GM21447 (cell line): ENCODE results near the gene MAPK6.
A peak's percentile ranks its signal among the peaks of the same experiment; 100 is the strongest.
"Not testable (repeated sequence)": the region's sequence is repeated elsewhere in the genome, so short reads cannot be mapped to it uniquely, and the experiment has no call there.

Source experiments
- ATAC-seq: cut with Tn5 transposase; IDR thresholded peaks from one replicate; pipeline ENCODE4 v1.9.1; 2021; ENCODE audit not compliant: unreplicated experiment

The MAPK6 gene

DNA sequence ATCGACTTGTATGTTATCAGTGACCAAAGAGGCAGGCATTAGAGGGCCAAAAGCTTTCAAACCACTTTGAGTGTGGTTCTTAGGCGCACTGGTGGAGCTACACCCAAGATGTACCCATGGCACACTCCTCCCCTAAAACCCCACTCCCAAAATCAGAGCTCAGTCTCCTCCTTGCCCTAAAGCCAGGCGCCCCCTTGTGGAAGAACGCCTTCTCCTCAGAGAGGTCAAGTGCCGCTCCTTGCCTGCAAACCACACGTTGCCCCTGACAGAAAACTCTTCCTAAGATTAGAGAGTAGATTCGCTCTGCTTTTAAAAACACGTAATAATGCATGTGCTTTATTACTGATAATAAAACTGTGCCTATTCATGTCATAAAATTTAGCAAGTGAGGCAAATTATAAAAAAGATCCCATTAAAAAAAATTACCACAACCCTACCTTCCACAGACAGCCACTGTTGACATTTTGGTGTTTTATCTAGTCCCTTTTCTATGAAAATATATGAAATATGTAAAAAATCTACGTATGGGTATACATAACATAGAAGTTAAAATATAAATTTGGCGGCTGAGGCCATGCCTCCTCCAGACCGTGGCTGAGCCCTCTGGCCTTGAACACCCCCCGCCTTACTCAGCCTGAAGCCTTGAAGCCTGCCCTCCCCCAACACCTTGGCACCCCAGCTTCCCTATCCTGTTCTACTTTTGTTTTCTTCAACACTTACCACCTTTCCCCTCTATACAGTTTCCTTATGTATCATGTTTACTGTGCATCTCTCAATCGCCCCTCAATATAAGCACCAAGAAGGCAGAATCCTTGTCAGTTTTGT is 60.1 kb downstream of the MAPK6 start:
- no peak for ATAC-seq

GRCh38 chr15:52080031-52080430 is 61.0 kb downstream of the MAPK6 start:
- ATAC-seq, result no peak

- ATAC-seq, result no peak
Measured at GRCh38 chr15:52080706-52081392, 61.8 kb downstream of the MAPK6 start.

DNA sequence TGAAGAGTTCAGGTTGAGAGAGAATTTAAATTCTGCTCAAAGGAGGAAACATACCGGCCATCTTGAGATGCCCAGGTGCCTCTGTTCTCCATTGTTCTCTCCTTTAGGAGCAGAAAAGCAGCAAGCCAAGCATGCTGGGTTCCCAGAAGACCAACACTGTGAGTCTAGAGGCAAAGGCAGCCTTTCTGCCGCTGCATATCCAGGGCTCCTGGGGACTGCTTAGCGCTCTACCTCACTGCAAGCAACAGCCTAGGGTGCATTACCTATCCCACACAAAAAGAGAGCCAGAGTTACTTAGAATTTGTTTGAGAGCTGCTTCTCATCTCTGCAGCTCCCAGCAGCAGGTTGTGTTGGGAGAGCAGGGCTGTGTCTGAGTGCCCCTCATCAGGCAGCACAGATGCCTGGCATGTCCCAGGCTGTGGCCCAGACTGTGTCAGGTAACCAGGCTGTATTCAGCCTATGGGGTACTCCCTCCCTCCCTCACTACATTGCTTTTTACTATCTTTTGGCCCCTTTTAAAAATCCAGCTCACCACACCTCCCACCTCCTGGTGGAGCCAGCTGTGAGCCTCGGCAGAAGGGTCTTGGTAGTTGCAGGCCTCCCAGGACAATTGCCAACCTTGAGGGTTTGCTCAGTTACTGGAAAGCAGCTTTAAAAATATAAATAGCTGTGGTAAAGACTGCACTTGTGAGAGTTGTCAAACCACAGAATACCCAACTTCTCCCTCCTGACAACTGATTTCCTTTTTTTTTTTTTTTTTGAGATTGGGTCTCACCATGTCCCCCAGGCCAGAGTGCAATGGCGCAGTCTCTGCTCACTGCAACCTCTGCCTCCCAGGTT is 63.4 kb downstream of the MAPK6 start:
- peak; percentile 81 for ATAC-seq

GRCh38 chr15:52083037-52083359 is 64.0 kb downstream of the MAPK6 start:
- ATAC-seq, result peak; percentile 24

GRCh38 chr15:52083603-52084002 is 64.6 kb downstream of the MAPK6 start:
- no peak for ATAC-seq

DNA sequence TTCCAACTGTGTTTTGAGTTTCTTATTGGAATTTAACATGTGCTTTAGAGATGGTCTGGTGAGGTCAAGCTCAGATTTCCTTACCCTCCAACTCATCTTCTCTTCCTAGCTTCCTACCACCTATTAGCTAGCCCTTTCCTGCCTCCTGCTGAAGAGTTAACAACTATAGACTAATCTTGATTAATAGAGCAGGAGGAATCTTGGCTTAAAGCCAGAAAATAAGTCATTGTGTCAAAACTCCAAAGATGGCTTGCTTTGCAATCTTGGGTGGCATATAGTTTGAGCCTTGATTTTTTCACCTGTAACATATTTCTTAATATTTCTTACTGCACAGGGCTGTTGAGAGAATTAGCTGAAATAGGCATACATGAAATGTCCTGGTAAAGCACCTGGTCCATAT is 66.3 kb downstream of the MAPK6 start:
- no peak for ATAC-seq

DNA sequence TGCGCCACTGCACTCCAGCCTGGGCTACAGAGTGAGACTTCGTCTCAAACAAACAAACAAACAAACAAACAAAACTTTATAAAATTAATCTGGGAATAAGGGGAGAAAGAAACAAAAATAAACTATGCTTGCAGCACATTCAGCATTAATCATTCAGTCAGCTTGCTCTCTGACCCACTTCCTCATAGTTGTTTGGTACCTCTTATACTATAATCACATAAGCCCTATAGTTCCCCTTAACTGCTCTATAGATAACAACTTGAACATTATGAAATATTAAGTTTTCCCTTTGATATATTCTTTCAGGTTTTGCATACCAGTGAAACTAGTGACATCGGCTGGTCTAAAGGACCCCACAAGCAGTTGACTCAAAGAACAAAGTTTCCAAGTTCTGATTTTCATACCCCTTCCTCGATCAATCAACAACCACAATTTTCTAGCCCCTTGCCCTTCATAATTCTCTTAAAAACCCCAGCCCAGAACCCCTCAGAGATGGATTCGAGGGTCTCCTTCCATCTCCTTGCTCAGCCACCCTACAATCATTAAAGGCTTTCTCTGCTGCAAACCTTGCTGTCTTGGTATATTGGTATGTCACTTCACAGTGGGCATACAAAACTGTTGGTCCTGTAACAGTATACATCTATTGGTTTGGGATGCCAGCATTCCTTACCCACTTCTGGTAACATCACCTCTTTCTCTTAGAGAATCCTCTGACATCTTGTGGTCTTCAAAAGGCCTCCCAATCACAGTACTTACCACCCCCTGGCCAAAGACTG is 67.2 kb downstream of the MAPK6 start:
- ATAC-seq, result no peak

DNA sequence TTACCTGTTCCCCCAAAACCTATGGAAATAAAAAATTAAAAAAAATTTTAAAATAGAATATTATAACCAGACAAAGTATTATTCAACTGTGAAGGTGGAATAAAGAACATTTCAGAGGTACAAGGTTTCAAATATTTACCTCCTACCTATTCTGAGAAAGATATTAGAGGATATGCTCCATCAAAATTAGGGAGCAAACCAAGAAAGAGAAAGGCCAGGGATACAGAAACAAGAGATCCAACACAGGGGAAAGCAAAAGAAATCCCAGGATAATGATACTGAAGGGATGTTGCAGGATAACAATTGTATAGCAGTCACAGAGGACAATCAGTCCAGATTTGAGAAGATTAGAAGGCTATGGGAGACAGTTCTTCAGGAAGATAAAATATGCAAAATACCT is 71.2 kb downstream of the MAPK6 start:
- ATAC-seq, result no peak

- no peak for ATAC-seq
Measured at GRCh38 chr15:52093167-52093538, 74.1 kb downstream of the MAPK6 start.

- no peak for ATAC-seq
Measured at GRCh38 chr15:52093539-52094510, 74.8 kb downstream of the MAPK6 start.

- no peak for ATAC-seq
Measured at GRCh38 chr15:52094811-52095584, 76.0 kb downstream of the MAPK6 start.

- ATAC-seq, result no peak
Measured at GRCh38 chr15:52095597-52096262, 76.7 kb downstream of the MAPK6 start.

GRCh38 chr15:52096536-52096935 is 77.5 kb downstream of the MAPK6 start:
- not testable (repeated sequence) for ATAC-seq

GRCh38 chr15:52097180-52097579 is 78.2 kb downstream of the MAPK6 start:
- no peak for ATAC-seq

DNA sequence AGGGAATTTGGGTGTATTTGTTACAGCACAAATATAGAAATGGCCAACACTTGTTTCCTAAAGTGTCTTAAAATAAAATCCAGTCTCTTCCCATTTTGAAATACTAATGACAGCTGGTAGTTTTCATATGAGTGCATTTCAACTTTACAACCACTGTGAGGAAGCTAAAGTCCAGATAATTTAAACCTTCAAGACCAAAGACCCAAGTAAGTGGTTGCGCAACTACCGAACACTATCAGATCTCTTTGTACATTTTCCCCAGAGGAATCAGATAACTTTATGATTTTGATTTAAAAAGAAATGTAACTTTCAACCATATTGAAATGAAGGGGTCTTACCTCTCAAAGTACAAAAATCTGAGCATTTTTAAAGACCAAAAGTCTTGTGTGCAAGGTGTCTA is 79.3 kb downstream of the MAPK6 start:
- no peak for ATAC-seq

DNA sequence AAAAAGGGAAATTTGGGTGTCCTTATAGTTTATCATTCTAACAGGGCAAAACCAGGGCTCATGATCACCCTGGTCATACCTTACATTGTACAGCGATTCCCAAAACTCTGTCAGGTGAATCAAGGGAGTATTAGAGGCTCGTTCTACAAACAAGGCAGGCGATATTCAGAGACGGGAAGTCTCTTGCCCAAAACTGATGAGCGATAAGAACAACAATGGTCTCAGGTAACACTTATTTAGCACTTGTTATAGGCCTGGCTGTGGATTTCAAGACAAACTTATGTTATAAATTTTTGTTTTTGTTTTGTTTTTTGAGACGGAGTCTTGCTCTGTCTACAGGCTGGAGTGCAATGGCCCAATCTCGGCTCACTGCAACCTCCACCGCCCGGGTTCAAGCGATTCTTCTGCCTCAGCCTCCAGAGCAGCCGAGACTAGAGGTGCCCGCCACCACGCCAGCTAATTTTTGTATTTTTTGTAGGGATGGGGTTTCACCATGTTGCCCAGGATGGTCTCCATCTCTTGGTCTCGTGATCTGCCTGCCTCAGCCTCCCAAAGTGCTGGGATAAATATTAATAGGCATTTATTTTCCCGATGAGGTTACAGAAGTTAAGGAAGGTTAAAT is 80.7 kb downstream of the MAPK6 start:
- ATAC-seq, result no peak

GRCh38 chr15:52100807-52101442 is 81.9 kb downstream of the MAPK6 start:
- ATAC-seq, result no peak
